T-helper 1 cell treated with Interleukin-12 subunit alpha and Interleukin-12 subunit beta and Interleukin-4 antibody, amounts not matched to agents 30 ng/mL and 1 ng/mL, for 36 hours (primary cell): ENCODE measurements around the gene BAMBI. TPM values are rescaled to one million over a fixed set of nuclear protein-coding genes. Genes with fewer than 3 reads are reported as not detected.
"Not testable (repeated sequence)": the region's sequence is repeated elsewhere in the genome, so short reads cannot be mapped to it uniquely, and the experiment has no call there.

Source experiments
- intact Hi-C: fragments of 100-400 bp; cut with micrococcal nuclease; formaldehyde crosslinking; loops from one replicate; pipeline ENCODE4 v1.15.1; 2024
- total RNA-seq: library from RNA; stranded (reverse); gene quantifications from 2 replicates; pipeline ENCODE4 v1.2.3, GENCODE V29; 2022

Gene BAMBI
- total RNA-seq = not detected in 2 replicates

GRCh38 chr10:28676968-28677887 lies at the start of gene BAMBI:
Gene BAMBI, plus strand, starts transcription at chr10:28677521. Its CDS starts 377 bp downstream, at chr10:28677898.
- intact Hi-C loops = loop anchor here (1.0 to 10.0 kb wide), 4 partner anchors 9 to 1522 kb away; partner anchors contain the start of genes MASTL, WAC and YME1L1

- intact Hi-C loops = loop anchor here (1.0 kb wide), 4 partner anchors 196 to 764 kb away; no protein-coding TSS in a partner anchor
Observed at GRCh38 chr10:28628184-28628893, 49.0 kb upstream of the BAMBI start.

- intact Hi-C loops = no loop called here
Observed at GRCh38 chr10:28631896-28632583, 45.3 kb upstream of the BAMBI start.

GRCh38 chr10:28632584-28632945 lies 44.8 kb upstream of the BAMBI start:
- intact Hi-C loops = no loop called here

- intact Hi-C loops = no loop called here
Observed at GRCh38 chr10:28633750-28634149, 43.6 kb upstream of the BAMBI start.

- intact Hi-C loops = no loop called here
Observed at GRCh38 chr10:28637346-28637745, 40.0 kb upstream of the BAMBI start.

GRCh38 chr10:28638392-28638791 lies 38.9 kb upstream of the BAMBI start:
- intact Hi-C loops = no loop called here

GRCh38 chr10:28640551-28640950 lies 36.8 kb upstream of the BAMBI start:
- intact Hi-C loops = no loop called here

- intact Hi-C loops = no loop called here
Observed at GRCh38 chr10:28644647-28645046, 32.7 kb upstream of the BAMBI start.

- intact Hi-C loops = no loop called here
Observed at GRCh38 chr10:28652106-28652505, 25.2 kb upstream of the BAMBI start.

GRCh38 chr10:28652703-28653102 lies 24.6 kb upstream of the BAMBI start:
- intact Hi-C loops = no loop called here

- intact Hi-C loops = not testable (repeated sequence)
Observed at GRCh38 chr10:28658824-28659223, 18.5 kb upstream of the BAMBI start.

GRCh38 chr10:28661035-28661434 lies 16.3 kb upstream of the BAMBI start:
- intact Hi-C loops = loop anchor here (5.0 kb wide), 1 partner anchor 836 kb away; no protein-coding TSS in a partner anchor

- intact Hi-C loops = loop anchor here (1.0 to 5.0 kb wide), 3 partner anchors 328 to 834 kb away; no protein-coding TSS in a partner anchor
Observed at GRCh38 chr10:28663576-28664368, 13.5 kb upstream of the BAMBI start.

- intact Hi-C loops = loop anchor here (1.0 to 5.0 kb wide), 2 partner anchors 327 to 833 kb away; no protein-coding TSS in a partner anchor
Observed at GRCh38 chr10:28664369-28664740, 13.0 kb upstream of the BAMBI start.

- intact Hi-C loops = no loop called here
Observed at GRCh38 chr10:28666751-28667467, 10.4 kb upstream of the BAMBI start.

- intact Hi-C loops = loop anchor here (1.0 kb wide), 1 partner anchor 9 kb away; the partner anchor contains the start of gene BAMBI
Observed at GRCh38 chr10:28668363-28669226, 8.7 kb upstream of the BAMBI start.

- intact Hi-C loops = loop anchor here (10.0 kb wide), 1 partner anchor 1515 kb away; the partner anchor contains the start of genes MASTL and YME1L1
Observed at GRCh38 chr10:28669227-28670173, 7.8 kb upstream of the BAMBI start.
